Activated naive CD4-positive, alpha-beta T cell treated with anti-CD3 and anti-CD28 coated beads, Interleukin-2, amount 50 U/mL, for 16 hours (primary cell): ENCODE data around the gene LURAP1L.

Experiments used
- DNase-seq: peaks from one replicate; pipeline ENCODE4 v3.0.0-alpha.2; 2020

The LURAP1L gene

GRCh38 chr9:12774861-12775678 is at the start of gene LURAP1L:
Gene LURAP1L, plus strand, starts transcription at chr9:12775020. Its CDS starts 696 bp downstream, at chr9:12775716.
- no peak for DNase-seq

GRCh38 chr9:12726795-12727194 is 48.0 kb upstream of the LURAP1L start:
- no peak for DNase-seq

- DNase-seq: no peak
Observed at GRCh38 chr9:12730198-12730597, 44.6 kb upstream of the LURAP1L start.

- no peak for DNase-seq
Observed at GRCh38 chr9:12730927-12731326, 43.9 kb upstream of the LURAP1L start.

- no peak for DNase-seq
Observed at GRCh38 chr9:12732971-12733370, 41.8 kb upstream of the LURAP1L start.

- DNase-seq: no peak
Observed at GRCh38 chr9:12735665-12736064, 39.2 kb upstream of the LURAP1L start.

GRCh38 chr9:12737871-12738270 is 36.9 kb upstream of the LURAP1L start:
- no peak for DNase-seq

- no peak for DNase-seq
Observed at GRCh38 chr9:12739014-12739652, 35.7 kb upstream of the LURAP1L start.

- no peak for DNase-seq
Observed at GRCh38 chr9:12740845-12741244, 34.0 kb upstream of the LURAP1L start.

- DNase-seq: no peak
Observed at GRCh38 chr9:12748016-12748415, 26.8 kb upstream of the LURAP1L start.

- DNase-seq: no peak
Observed at GRCh38 chr9:12748954-12749353, 25.9 kb upstream of the LURAP1L start.

GRCh38 chr9:12753931-12754330 is 20.9 kb upstream of the LURAP1L start:
- no peak for DNase-seq

- DNase-seq: no peak
Observed at GRCh38 chr9:12759761-12760160, 15.1 kb upstream of the LURAP1L start.

GRCh38 chr9:12760758-12761157 is 14.1 kb upstream of the LURAP1L start:
- DNase-seq: no peak

- no peak for DNase-seq
Observed at GRCh38 chr9:12764150-12764549, 10.7 kb upstream of the LURAP1L start.

- DNase-seq: no peak
Observed at GRCh38 chr9:12765088-12765798, 9.6 kb upstream of the LURAP1L start.

- DNase-seq: no peak
Observed at GRCh38 chr9:12766357-12766756, 8.5 kb upstream of the LURAP1L start.

- DNase-seq: no peak
Observed at GRCh38 chr9:12770261-12770660, 4.6 kb upstream of the LURAP1L start.

- DNase-seq: no peak
Observed at GRCh38 chr9:12771891-12772290, 2.9 kb upstream of the LURAP1L start.

GRCh38 chr9:12773562-12773961 is 1.3 kb upstream of the LURAP1L start:
- no peak for DNase-seq

GRCh38 chr9:12775679-12776512 is 1.1 kb downstream of the LURAP1L start:
- DNase-seq: no peak

GRCh38 chr9:12776513-12777055 is 1.8 kb downstream of the LURAP1L start:
- no peak for DNase-seq
